Measurements from ENCODE around the gene RAD1. TPM values are rescaled to one million over a fixed set of nuclear protein-coding genes. Genes with fewer than 3 reads are reported as not detected.

The RAD1 gene
- total RNA-seq = 15.2 and 28.2 TPM in 2 replicates

GRCh38 chr5:34915139-34915855 lies at the start of gene RAD1, which contains the start of gene BRIX1:
Gene RAD1 (minus strand): TSS chr5:34915504. CDS start chr5:34914892, 612 bp downstream.
Gene BRIX1 (plus strand): TSS chr5:34915711. CDS start chr5:34915739, 28 bp downstream.

DNA sequence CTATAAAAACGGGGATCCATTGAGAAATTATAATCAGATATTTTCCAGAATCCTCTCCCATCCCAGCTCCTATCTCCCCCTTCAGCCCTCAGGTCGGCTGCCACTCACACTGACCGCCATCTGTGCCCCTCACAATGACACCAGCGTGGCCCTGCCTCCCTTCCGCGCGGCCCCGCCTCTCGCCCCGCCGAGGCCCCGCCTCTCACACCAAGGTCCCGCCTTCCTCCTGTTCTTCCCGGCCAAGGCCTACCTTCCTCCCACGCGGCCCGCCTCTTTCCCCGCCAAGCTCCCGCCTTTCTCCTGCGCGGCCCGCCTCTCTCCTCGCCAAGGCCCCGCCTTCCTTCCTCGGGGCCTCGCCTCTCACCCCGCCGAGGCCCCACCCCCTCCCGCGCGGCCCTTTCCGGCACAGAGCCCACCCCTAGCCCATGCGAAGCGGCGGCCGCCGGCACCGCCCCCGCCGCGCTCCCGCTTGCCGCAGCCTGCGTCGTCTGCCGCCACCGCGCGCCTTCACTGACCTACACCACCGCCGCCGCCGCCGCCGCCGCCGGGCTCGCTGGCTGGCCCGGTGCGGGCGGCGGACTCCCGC lies 13.9 kb upstream of the RAD1 start, which contains the start of gene DNAJC21:
Gene DNAJC21, plus strand, starts transcription at position 426 of the 586 bp plus-strand sequence. CDS start 261 bp downstream, outside the sequence.

Other genes starting within 250 kb of the RAD1 start
- gene TTC23L, start 76.3 kb downstream of the RAD1 start, total RNA-seq = under 0.01 TPM in 1 of 2 replicates, not detected in the other
- 15.5 and 29.2 TPM in 2 replicates for gene BRIX1, start 207 bp upstream of the RAD1 start, total RNA-seq
- 16.7 and 17.2 TPM in 2 replicates for gene DNAJC21, start 14.1 kb upstream of the RAD1 start, total RNA-seq
- gene AGXT2, start 132.4 kb upstream of the RAD1 start, total RNA-seq = not detected in 2 replicates